HCT116 (cell line): ENCODE results near the gene GDAP1L1. TPM values are rescaled to one million over a fixed set of nuclear protein-coding genes. Genes with fewer than 3 reads are reported as not detected.
A peak's percentile ranks its signal among the peaks of the same experiment; 100 is the strongest.

Source experiments
- ATAC-seq: fragments of 200-7000 bp; cut with Tn5 transposase; 2 replicates; pipeline ENCODE4 v1.9.1; 2020; ENCODE audit warnings: mild to moderate bottlenecking, moderate library complexity
- BruUV-seq: library from RNA; stranded (reverse); fragments of 400-500 nt; replicated peaks from 2 replicates; lab custom pipeline; 2021; lab: Mats Ljungman, UMichigan
- CTCF ChIA-PET: fragments of 300-600 bp; sonication (Branson Sonifier 250); formaldehyde crosslinking; loops from one replicate; lab custom pipeline; 2021; ENCODE audit warnings: antibody characterized with exemption; lab: Charles Lee
- POLR2A ChIA-PET: fragments of 300-600, 350-600 bp; sonication (Branson Sonifier 250); formaldehyde crosslinking; loops from one replicate; lab custom pipeline; 2021; ENCODE audit warnings: antibody characterized with exemption; lab: Charles Lee
- RAD21 ChIA-PET, 2 experiments: fragments of 300-600 bp; sonication (Branson Sonifier 250); formaldehyde crosslinking; loops; one replicate each; lab custom pipeline; 2023; ENCODE audit warnings: low total read pairs in 2 of 2; ENCODE audit not compliant: uncharacterized antibody in 2 of 2, unreplicated experiment in 2 of 2, low non-redundant PET in 1 of 2; lab: Charles Lee
- DNase-seq: peaks from one replicate; pipeline ENCODE4 v3.0.0-alpha.2; 2010; ENCODE audit warnings: low read depth, low spot score
- H2AFZ ChIP-seq: fragments of 200-600 bp; shearing (Covaris generic), sonication (generic); 2 replicates; pipeline ENCODE4 v1.6.1; 2017; ENCODE audit warnings: low read depth, mixed run types, mixed read lengths, antibody characterized with exemption, low read length; ENCODE audit not compliant: poor library complexity, severe bottlenecking
- H3K27ac ChIP-seq: 2 replicates; pipeline ENCODE4 v1.5.1; 2012; ENCODE audit warnings: low read depth, low read length
- H3K27me3 ChIP-seq: fragments of 200-600 bp; sonication (generic); 2 replicates; pipeline ENCODE4 v1.6.1; 2016; ENCODE audit warnings: mixed run types, low read length, mixed read lengths; ENCODE audit not compliant: insufficient read depth
- H3K36me3 ChIP-seq, 2 experiments: fragments of 200-500 bp in 1 of 2; fragments of 200-600 bp in 1 of 2; sonication (Bioruptor generic) in 1 of 2; sonication (generic) in 1 of 2; 2 replicates each; pipeline versions ENCODE4 v1.5.1 to v1.6.1; 2014 to 2016; ENCODE audit warnings: low read length in 2 of 2, inconsistent platforms in 1 of 2, mixed read lengths in 1 of 2, mixed run types in 1 of 2; ENCODE audit not compliant: insufficient read depth in 2 of 2, control insufficient read depth in 1 of 2
- H3K4me1 ChIP-seq, 2 experiments: fragments of 200-600 bp in 1 of 2; sonication (generic) in 1 of 2; 2 replicates each; pipeline versions ENCODE4 v1.5.1 to v1.6.1; 2012 to 2017; ENCODE audit warnings: low read length in 2 of 2, inconsistent platforms in 1 of 2, mild to moderate bottlenecking in 1 of 2, mixed read lengths in 1 of 2, mixed run types in 1 of 2, moderate library complexity in 1 of 2; ENCODE audit not compliant: insufficient read depth in 2 of 2, control insufficient read depth in 1 of 2
- H3K4me2 ChIP-seq: fragments of 200-600 bp; sonication (generic); 2 replicates; pipeline ENCODE4 v1.6.1; 2017; ENCODE audit warnings: mixed run types, low read length, mixed read lengths
- H3K4me3 ChIP-seq, 2 experiments: fragments of 200-600 bp in 1 of 2; sonication (generic) in 1 of 2; replicated peaks in 1 of 2; 2 replicates each; pipeline ENCODE4 v1.5.1; 2011 to 2016; ENCODE audit warnings: low read length in 2 of 2, control low read depth in 1 of 2, low read depth in 1 of 2, mild to moderate bottlenecking in 1 of 2, mixed read lengths in 1 of 2, mixed run types in 1 of 2
- H3K79me2 ChIP-seq: fragments of 200-600 bp; sonication (generic); 2 replicates; pipeline ENCODE4 v1.6.1; 2017; ENCODE audit warnings: mild to moderate bottlenecking, mixed run types, low read length, moderate library complexity, mixed read lengths; ENCODE audit not compliant: insufficient read depth
- H3K9ac ChIP-seq: fragments of 200-600 bp; sonication (generic); 2 replicates; pipeline ENCODE4 v1.6.1; 2016; ENCODE audit warnings: low read length, mixed read lengths
- H3K9me2 ChIP-seq: fragments of 200-600 bp; sonication (generic), shearing (Covaris generic); 2 replicates; pipeline ENCODE4 v1.6.1; 2017; ENCODE audit warnings: mixed run types, mild to moderate bottlenecking, moderate library complexity; ENCODE audit not compliant: insufficient read depth
- H3K9me3 ChIP-seq, 2 experiments: fragments of 200-500 bp in 1 of 2; fragments of 200-600 bp in 1 of 2; sonication (Bioruptor generic) in 1 of 2; sonication (generic) in 1 of 2; 2 replicates each; pipeline ENCODE4 v1.6.1; 2014 to 2017; ENCODE audit warnings: low read length in 2 of 2, mixed read lengths in 2 of 2, inconsistent platforms in 1 of 2, low read depth in 1 of 2, mild to moderate bottlenecking in 1 of 2, mixed run types in 1 of 2, moderate library complexity in 1 of 2; ENCODE audit not compliant: control insufficient read depth in 1 of 2, insufficient read depth in 1 of 2
- H4K20me1 ChIP-seq: fragments of 200-600 bp; sonication (generic), shearing (Covaris generic); 2 replicates; pipeline ENCODE4 v1.6.1; 2017; ENCODE audit warnings: mixed run types, mild to moderate bottlenecking, moderate library complexity; ENCODE audit not compliant: insufficient read depth
- CBX3 ChIP-seq: IDR thresholded peaks from 2 replicates; pipeline ENCODE4 v1.6.1; 2012; ENCODE audit warnings: low read depth
- CEBPB ChIP-seq: IDR thresholded peaks from 2 replicates; pipeline ENCODE4 v1.6.1; 2012; ENCODE audit warnings: low read depth
- ELF1 ChIP-seq: IDR thresholded peaks from 2 replicates; pipeline ENCODE4 v1.6.1; 2012; ENCODE audit warnings: low read depth, borderline replicate concordance
- EZH2 ChIP-seq: fragments of 200-600 bp; sonication (generic); IDR thresholded peaks from 2 replicates; pipeline ENCODE4 v1.6.1; 2017; ENCODE audit warnings: antibody characterized with exemption, mixed run types
- EZH2phosphoT487 ChIP-seq: fragments of 200-600 bp; IDR thresholded peaks from 2 replicates; pipeline ENCODE4 v1.6.1; 2018; ENCODE audit warnings: antibody characterized with exemption, borderline replicate concordance
- POLR2A ChIP-seq: IDR thresholded peaks from 2 replicates; pipeline ENCODE4 v1.7.0; 2011; ENCODE audit warnings: borderline replicate concordance; ENCODE audit not compliant: insufficient read depth, insufficient read length; ENCODE audit errors: extremely low read depth
- RAD21 ChIP-seq: IDR thresholded peaks from 2 replicates; pipeline ENCODE4 v1.6.1; 2012; ENCODE audit warnings: low read depth, mild to moderate bottlenecking
- SIN3A ChIP-seq: IDR thresholded peaks from 2 replicates; pipeline ENCODE4 v1.6.1; 2012; ENCODE audit warnings: low read depth
- SRF ChIP-seq: IDR thresholded peaks from 2 replicates; pipeline ENCODE4 v1.6.1; 2012; ENCODE audit warnings: low read depth
- TCF7L2 ChIP-seq: IDR thresholded peaks from 2 replicates; pipeline ENCODE4 v1.7.0; 2011; ENCODE audit warnings: borderline replicate concordance, inconsistent platforms; ENCODE audit not compliant: insufficient read depth, insufficient read length; ENCODE audit errors: extremely low read depth
- YY1 ChIP-seq: IDR thresholded peaks from 2 replicates; pipeline ENCODE4 v1.6.1; 2011; ENCODE audit warnings: low read length, low read depth, moderate library complexity, mild to moderate bottlenecking; ENCODE audit not compliant: insufficient replicate concordance; ENCODE audit errors: extremely low read depth
- ZFX ChIP-seq: fragments of 450-650 bp; IDR thresholded peaks from 2 replicates; pipeline ENCODE4 v1.6.1; 2017
- ZNF274 ChIP-seq: fragments of 200-500 bp; sonication (Bioruptor generic); IDR thresholded peaks from 2 replicates; pipeline ENCODE4 v1.6.1; 2014; ENCODE audit warnings: mild to moderate bottlenecking, low read depth, low read length, inconsistent platforms
- intact Hi-C: fragments of 100-400 bp; cut with micrococcal nuclease; formaldehyde crosslinking; loops from 2 replicates; pipeline ENCODE4 v1.10.0; 2022
- total RNA-seq: library from RNA; stranded (reverse); gene quantifications from one replicate; pipeline ENCODE4 v1.2.1, GENCODE V29; 2021; ENCODE audit not compliant: unreplicated experiment
- TF ChIP-seq, protein P1 (sequence below): IDR thresholded peaks from 2 replicates; pipeline ENCODE4 v1.6.1; 2012
- TF ChIP-seq, protein P2 (sequence below): IDR thresholded peaks from 2 replicates; pipeline ENCODE4 v1.6.1; 2012
- TF ChIP-seq, protein P3 (sequence below), 3 experiments: fragments of 200-600 bp in 1 of 3; sonication (generic) in 1 of 3; IDR thresholded peaks in 2 of 3; conservative IDR thresholded peaks in 1 of 3; 2 replicates each; pipeline ENCODE4 v1.5.1; 2012 to 2017; ENCODE audit warnings: low read depth in 2 of 3, low read length in 2 of 3, antibody characterized with exemption in 1 of 3, borderline replicate concordance in 1 of 3, control low read depth in 1 of 3, mild to moderate bottlenecking in 1 of 3, mixed read lengths in 1 of 3, mixed run types in 1 of 3, moderate library complexity in 1 of 3; ENCODE audit not compliant: insufficient read depth in 1 of 3
- TF ChIP-seq, protein P4 (sequence below): IDR thresholded peaks from 2 replicates; pipeline ENCODE4 v1.6.1; 2011; ENCODE audit warnings: mild to moderate bottlenecking, low read length, moderate library complexity; ENCODE audit not compliant: insufficient replicate concordance; ENCODE audit errors: extremely low read depth
- TF ChIP-seq, protein P5 (sequence below): IDR thresholded peaks from 2 replicates; pipeline ENCODE4 v1.6.1; 2012; ENCODE audit warnings: low read depth

GDAP1L1 gene
- total RNA-seq, 1 experiment from 2014 or later, result not detected

DNA sequence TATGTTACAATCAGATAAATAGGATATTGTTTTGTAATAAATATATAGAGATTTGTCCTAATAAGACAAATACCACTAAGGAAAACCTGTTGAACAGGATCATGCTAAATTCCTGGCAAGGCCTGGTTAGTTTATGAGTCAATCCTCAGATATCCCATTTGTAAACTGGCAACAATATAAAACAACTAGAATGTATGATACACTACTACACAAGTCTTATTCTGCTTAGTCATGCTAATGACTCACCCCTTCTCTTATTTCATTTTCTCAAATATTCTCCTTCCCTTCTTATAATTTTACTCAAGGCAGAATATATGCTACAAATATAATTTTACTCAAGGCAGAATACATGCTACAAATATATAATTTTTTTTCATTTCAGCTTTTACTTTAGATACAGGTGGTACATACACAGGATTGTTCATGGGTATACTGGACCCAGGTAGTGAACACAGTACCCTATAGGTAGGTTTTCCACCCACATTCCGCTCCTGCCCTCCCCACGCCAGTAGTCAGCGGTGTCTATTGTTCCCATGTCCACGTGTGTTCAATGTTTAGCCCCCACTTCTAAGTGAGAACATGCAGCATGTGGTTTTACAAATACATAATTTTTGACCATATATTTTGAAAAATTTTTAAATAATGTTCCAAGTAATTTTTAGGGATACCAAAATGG, 42.8 kb upstream of the GDAP1L1 start:
- H3K4me2 ChIP-seq, result peak overlapping the region; percentile 74
- no peaks in the 10 kb centered on the region for H3K27me3 ChIP-seq
- H3K36me3 ChIP-seq, result peaks cover 31% of the 10 kb centered on the region in 2 experiments
- H3K4me3 ChIP-seq, result peak overlapping the region; percentile 4 to 38; a peak in 2 of 4 replicates
- RAD21 ChIA-PET, result no interaction called here
- peak overlapping the region; percentile 95 for H3K27ac ChIP-seq
- intact Hi-C loops, result no loop called here
- H3K79me2 ChIP-seq, result peaks cover 89% of the 10 kb centered on the region
- H4K20me1 ChIP-seq, result no peaks in the 10 kb centered on the region
- H2AFZ ChIP-seq, result no peak overlapping the region
- no TSS peak for BruUV-seq
- peak overlapping the region; percentile 57 for H3K9ac ChIP-seq
- POLR2A ChIA-PET, result interaction anchor here (0.6 kb wide), 1 partner anchor 441 kb away, joined by 3 read pairs; no protein-coding TSS in a partner anchor
- H3K9me2 ChIP-seq, result no peaks in the 10 kb centered on the region
- CTCF ChIA-PET, result interaction anchor here (1.1 to 1.5 kb wide), 3 partner anchors 13 to 180 kb away, joined by 4 to 7 read pairs (median 5); no protein-coding TSS in a partner anchor
- peak; percentile 92 for DNase-seq
- no peaks in the 10 kb centered on the region for H3K9me3 ChIP-seq
- ATAC-seq, result peak; percentile 95
- H3K4me1 ChIP-seq, result peaks cover 50 to 59% of the 10 kb centered on the region in 2 experiments
- TF ChIP-seq RAD21 (0 out of 2 replicates have a peak, but pooled peaks have one; percentile 4), CEBPB (peak; percentile 77), SRF (peak; percentile 85; the same call in 1 of the 2 replicates), SIN3A (peak; percentile 73), TCF7L2 (no peak), ZNF274 (no peak), CBX3 (peak; percentile 85; the same call in 1 of the 2 replicates), EZH2 (no peak), EZH2phosphoT487 (no peak), POLR2A (no peak), ELF1 (no peak), ZFX (no peak), YY1 (no peak)
- TF ChIP-seq, protein P1, sequence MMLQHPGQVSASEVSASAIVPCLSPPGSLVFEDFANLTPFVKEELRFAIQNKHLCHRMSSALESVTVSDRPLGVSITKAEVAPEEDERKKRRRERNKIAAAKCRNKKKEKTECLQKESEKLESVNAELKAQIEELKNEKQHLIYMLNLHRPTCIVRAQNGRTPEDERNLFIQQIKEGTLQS, result peak; percentile 80; the same call in 1 of the 2 replicates
- TF ChIP-seq, protein P2, sequence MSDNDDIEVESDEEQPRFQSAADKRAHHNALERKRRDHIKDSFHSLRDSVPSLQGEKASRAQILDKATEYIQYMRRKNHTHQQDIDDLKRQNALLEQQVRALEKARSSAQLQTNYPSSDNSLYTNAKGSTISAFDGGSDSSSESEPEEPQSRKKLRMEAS, result peak; percentile 56; the same call in 1 of the 2 replicates
- TF ChIP-seq, protein P3, sequence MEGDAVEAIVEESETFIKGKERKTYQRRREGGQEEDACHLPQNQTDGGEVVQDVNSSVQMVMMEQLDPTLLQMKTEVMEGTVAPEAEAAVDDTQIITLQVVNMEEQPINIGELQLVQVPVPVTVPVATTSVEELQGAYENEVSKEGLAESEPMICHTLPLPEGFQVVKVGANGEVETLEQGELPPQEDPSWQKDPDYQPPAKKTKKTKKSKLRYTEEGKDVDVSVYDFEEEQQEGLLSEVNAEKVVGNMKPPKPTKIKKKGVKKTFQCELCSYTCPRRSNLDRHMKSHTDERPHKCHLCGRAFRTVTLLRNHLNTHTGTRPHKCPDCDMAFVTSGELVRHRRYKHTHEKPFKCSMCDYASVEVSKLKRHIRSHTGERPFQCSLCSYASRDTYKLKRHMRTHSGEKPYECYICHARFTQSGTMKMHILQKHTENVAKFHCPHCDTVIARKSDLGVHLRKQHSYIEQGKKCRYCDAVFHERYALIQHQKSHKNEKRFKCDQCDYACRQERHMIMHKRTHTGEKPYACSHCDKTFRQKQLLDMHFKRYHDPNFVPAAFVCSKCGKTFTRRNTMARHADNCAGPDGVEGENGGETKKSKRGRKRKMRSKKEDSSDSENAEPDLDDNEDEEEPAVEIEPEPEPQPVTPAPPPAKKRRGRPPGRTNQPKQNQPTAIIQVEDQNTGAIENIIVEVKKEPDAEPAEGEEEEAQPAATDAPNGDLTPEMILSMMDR (IDR thresholded peaks at IDR 0.05 in 2 of 3, conservative IDR thresholded peaks at IDR 0.05 in 1 of 3; ENCODE audit: borderline replicate concordance in 1 of 3, insufficient read depth in 1 of 3, low read depth in 2 of 3, low read length in 2 of 3), result no peak
- TF ChIP-seq, protein P4, sequence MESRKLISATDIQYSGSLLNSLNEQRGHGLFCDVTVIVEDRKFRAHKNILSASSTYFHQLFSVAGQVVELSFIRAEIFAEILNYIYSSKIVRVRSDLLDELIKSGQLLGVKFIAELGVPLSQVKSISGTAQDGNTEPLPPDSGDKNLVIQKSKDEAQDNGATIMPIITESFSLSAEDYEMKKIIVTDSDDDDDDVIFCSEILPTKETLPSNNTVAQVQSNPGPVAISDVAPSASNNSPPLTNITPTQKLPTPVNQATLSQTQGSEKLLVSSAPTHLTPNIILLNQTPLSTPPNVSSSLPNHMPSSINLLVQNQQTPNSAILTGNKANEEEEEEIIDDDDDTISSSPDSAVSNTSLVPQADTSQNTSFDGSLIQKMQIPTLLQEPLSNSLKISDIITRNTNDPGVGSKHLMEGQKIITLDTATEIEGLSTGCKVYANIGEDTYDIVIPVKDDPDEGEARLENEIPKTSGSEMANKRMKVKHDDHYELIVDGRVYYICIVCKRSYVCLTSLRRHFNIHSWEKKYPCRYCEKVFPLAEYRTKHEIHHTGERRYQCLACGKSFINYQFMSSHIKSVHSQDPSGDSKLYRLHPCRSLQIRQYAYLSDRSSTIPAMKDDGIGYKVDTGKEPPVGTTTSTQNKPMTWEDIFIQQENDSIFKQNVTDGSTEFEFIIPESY, result no peak
- TF ChIP-seq, protein P5, sequence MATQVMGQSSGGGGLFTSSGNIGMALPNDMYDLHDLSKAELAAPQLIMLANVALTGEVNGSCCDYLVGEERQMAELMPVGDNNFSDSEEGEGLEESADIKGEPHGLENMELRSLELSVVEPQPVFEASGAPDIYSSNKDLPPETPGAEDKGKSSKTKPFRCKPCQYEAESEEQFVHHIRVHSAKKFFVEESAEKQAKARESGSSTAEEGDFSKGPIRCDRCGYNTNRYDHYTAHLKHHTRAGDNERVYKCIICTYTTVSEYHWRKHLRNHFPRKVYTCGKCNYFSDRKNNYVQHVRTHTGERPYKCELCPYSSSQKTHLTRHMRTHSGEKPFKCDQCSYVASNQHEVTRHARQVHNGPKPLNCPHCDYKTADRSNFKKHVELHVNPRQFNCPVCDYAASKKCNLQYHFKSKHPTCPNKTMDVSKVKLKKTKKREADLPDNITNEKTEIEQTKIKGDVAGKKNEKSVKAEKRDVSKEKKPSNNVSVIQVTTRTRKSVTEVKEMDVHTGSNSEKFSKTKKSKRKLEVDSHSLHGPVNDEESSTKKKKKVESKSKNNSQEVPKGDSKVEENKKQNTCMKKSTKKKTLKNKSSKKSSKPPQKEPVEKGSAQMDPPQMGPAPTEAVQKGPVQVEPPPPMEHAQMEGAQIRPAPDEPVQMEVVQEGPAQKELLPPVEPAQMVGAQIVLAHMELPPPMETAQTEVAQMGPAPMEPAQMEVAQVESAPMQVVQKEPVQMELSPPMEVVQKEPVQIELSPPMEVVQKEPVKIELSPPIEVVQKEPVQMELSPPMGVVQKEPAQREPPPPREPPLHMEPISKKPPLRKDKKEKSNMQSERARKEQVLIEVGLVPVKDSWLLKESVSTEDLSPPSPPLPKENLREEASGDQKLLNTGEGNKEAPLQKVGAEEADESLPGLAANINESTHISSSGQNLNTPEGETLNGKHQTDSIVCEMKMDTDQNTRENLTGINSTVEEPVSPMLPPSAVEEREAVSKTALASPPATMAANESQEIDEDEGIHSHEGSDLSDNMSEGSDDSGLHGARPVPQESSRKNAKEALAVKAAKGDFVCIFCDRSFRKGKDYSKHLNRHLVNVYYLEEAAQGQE, result no peak
